GM23338 (cell line): Measurements from ENCODE around the gene RIC1. TPM values are rescaled to one million over a fixed set of nuclear protein-coding genes. Genes with fewer than 3 reads are reported as not detected.

Experiments used
- ATAC-seq: fragments of 200-7000 bp; cut with Tn5 transposase; 3 replicates; pipeline ENCODE4 v1.9.1; 2020
- DNase-seq: peaks from one replicate; pipeline ENCODE4 v3.0.0-alpha.2; 2015; ENCODE audit warnings: low spot score
- H2AFZ ChIP-seq: fragments of 200-600 bp; sonication (generic); 2 replicates; pipeline ENCODE4 v1.8.0; 2016; ENCODE audit warnings: antibody characterized with exemption, mild to moderate bottlenecking, moderate library complexity
- H3F3A ChIP-seq: fragments of 200-600 bp; sonication (generic); replicated peaks from 2 replicates; pipeline ENCODE4 v1.8.0; 2017; ENCODE audit warnings: antibody characterized with exemption, mixed run types, low read depth
- H3K27ac ChIP-seq: fragments of 200-600 bp; sonication (generic); 2 replicates; pipeline ENCODE4 v1.6.1; 2016; ENCODE audit warnings: low read depth
- H3K27me3 ChIP-seq: fragments of 200-600 bp; sonication (generic); 2 replicates; pipeline ENCODE4 v1.8.0; 2016; ENCODE audit warnings: mild to moderate bottlenecking, mixed run types, moderate library complexity; ENCODE audit not compliant: insufficient read depth
- H3K36me3 ChIP-seq: fragments of 200-600 bp; sonication (generic); 2 replicates; pipeline ENCODE4 v1.8.0; 2016; ENCODE audit warnings: mild to moderate bottlenecking; ENCODE audit not compliant: insufficient read depth
- H3K4me1 ChIP-seq: fragments of 200-600 bp; sonication (generic); 2 replicates; pipeline ENCODE4 v1.8.0; 2016; ENCODE audit warnings: mild to moderate bottlenecking, moderate library complexity; ENCODE audit not compliant: insufficient read depth
- H3K4me2 ChIP-seq: fragments of 200-600 bp; sonication (generic); 2 replicates; pipeline ENCODE4 v1.7.1; 2017; ENCODE audit warnings: mixed run types
- H3K4me3 ChIP-seq: fragments of 200-600 bp; sonication (generic); 2 replicates; pipeline ENCODE4 v1.6.1; 2016; ENCODE audit warnings: mixed run types
- H3K79me2 ChIP-seq: fragments of 200-600 bp; sonication (generic); replicated peaks from 2 replicates; pipeline ENCODE4 v1.8.0; 2017; ENCODE audit warnings: mild to moderate bottlenecking; ENCODE audit not compliant: insufficient read depth
- H3K9me2 ChIP-seq: fragments of 200-600 bp; sonication (generic); 2 replicates; pipeline ENCODE4 v1.8.0; 2017; ENCODE audit not compliant: insufficient read depth
- H4K20me1 ChIP-seq: fragments of 200-600 bp; sonication (generic); replicated peaks from 2 replicates; pipeline ENCODE4 v1.8.0; 2017; ENCODE audit warnings: mild to moderate bottlenecking; ENCODE audit not compliant: insufficient read depth
- H3K27ac Mint-ChIP-seq: 2 replicates; pipeline ENCODE4 v1.8.0; 2020; ENCODE audit warnings: inconsistent platforms, mild to moderate bottlenecking, moderate library complexity, mixed read lengths
- H3K27me3 Mint-ChIP-seq: 3 replicates; pipeline ENCODE4 v1.8.0; 2022; ENCODE audit warnings: low read depth, mild to moderate bottlenecking, moderate library complexity, mixed read lengths, inconsistent platforms; ENCODE audit not compliant: insufficient read depth, poor library complexity
- H3K36me3 Mint-ChIP-seq: 3 replicates; pipeline ENCODE4 v1.8.0; 2021; ENCODE audit warnings: low read depth, mild to moderate bottlenecking, inconsistent platforms, moderate library complexity, mixed read lengths
- H3K4me1 Mint-ChIP-seq: 3 replicates; pipeline ENCODE4 v1.8.0; 2020; ENCODE audit warnings: mild to moderate bottlenecking, inconsistent platforms, mixed read lengths
- H3K4me3 Mint-ChIP-seq: 3 replicates; pipeline ENCODE4 v1.8.0; 2021; ENCODE audit warnings: moderate library complexity, mild to moderate bottlenecking, inconsistent platforms, mixed read lengths
- H3K9me3 Mint-ChIP-seq: 3 replicates; pipeline ENCODE4 v1.8.0; 2020; ENCODE audit warnings: moderate library complexity, mild to moderate bottlenecking, inconsistent platforms, mixed read lengths
- CREB1 ChIP-seq: fragments of 250-450 bp; sonication (Bioruptor Pico); IDR thresholded peaks from 2 replicates; pipeline ENCODE4 v1.5.0; 2020; ENCODE audit warnings: low read depth, mild to moderate bottlenecking, moderate library complexity
- CTCF ChIP-seq, 2 experiments: fragments of 200-600 bp in 1 of 2; sonication (generic) in 1 of 2; conservative IDR thresholded peaks; 2 replicates each; pipeline versions ENCODE4 v1.5.1 to v1.6.1; 2016 to 2017; ENCODE audit warnings: antibody characterized with exemption in 2 of 2, low read depth in 2 of 2, mild to moderate bottlenecking in 2 of 2, moderate library complexity in 1 of 2
- ETS1 ChIP-seq: IDR thresholded peaks from 2 replicates; pipeline ENCODE4 v1.6.1; 2016; ENCODE audit warnings: antibody characterized with exemption
- EZH2 ChIP-seq: fragments of 200-600 bp; sonication (generic); IDR thresholded peaks from one replicate; pipeline ENCODE4 v1.8.0; 2017; ENCODE audit warnings: antibody characterized with exemption, mild to moderate bottlenecking, low read depth; ENCODE audit not compliant: unreplicated experiment
- EZH2phosphoT487 ChIP-seq: fragments of 200-600 bp; sonication (generic); IDR thresholded peaks from one replicate; pipeline ENCODE4 v1.8.1; 2018; ENCODE audit warnings: antibody characterized with exemption; ENCODE audit not compliant: unreplicated experiment
- NANOG ChIP-seq: IDR thresholded peaks from 2 replicates; pipeline ENCODE4 v1.6.1; 2016; ENCODE audit warnings: antibody characterized with exemption, borderline replicate concordance
- POLR2AphosphoS5 ChIP-seq: IDR thresholded peaks from 2 replicates; pipeline ENCODE4 v1.6.1; 2016; ENCODE audit warnings: antibody characterized with exemption, low read depth
- REST ChIP-seq: IDR thresholded peaks from one replicate; pipeline ENCODE4 v1.6.1; 2018; ENCODE audit warnings: antibody characterized with exemption; ENCODE audit not compliant: unreplicated experiment
- STAT1 ChIP-seq: IDR thresholded peaks from one replicate; pipeline ENCODE4 v1.6.1; 2016; ENCODE audit warnings: antibody characterized with exemption; ENCODE audit not compliant: unreplicated experiment
- ZNF114 ChIP-seq: fragments of 250-450 bp; sonication (Bioruptor Pico); IDR thresholded peaks from 2 replicates; pipeline ENCODE4 v1.5.0; 2020; ENCODE audit warnings: mild to moderate bottlenecking, moderate library complexity
- ZNF331 ChIP-seq: fragments of 250-450 bp; sonication (Bioruptor Pico); IDR thresholded peaks from 2 replicates; pipeline ENCODE4 v1.5.0; 2020; ENCODE audit warnings: low read depth, mild to moderate bottlenecking, moderate library complexity
- polyA plus RNA-seq: library from polyadenylated mRNA; unstranded; fragments of >200 nt; fragmentation: Nextera tagmentation; extraction: Ambion mirVana; gene quantifications from 2 replicates; pipeline ENCODE4 v1.2.1, GENCODE V29; 2016
- total RNA-seq: library from RNA; depleted of rRNA; stranded (reverse); fragments of >200 nt; shearing (Covaris generic); gene quantifications from 2 replicates; pipeline ENCODE4 v1.2.3, GENCODE V29; 2014
- TF ChIP-seq, protein P1 (sequence below): fragments of 250-450 bp; sonication (Bioruptor Pico); IDR thresholded peaks from 2 replicates; pipeline ENCODE4 v1.5.0; 2020; ENCODE audit warnings: mild to moderate bottlenecking, moderate library complexity

The RIC1 gene
- total and polyA plus RNA-seq, 2 experiments from 2014 or later = 7.8 to 34.9 TPM

- Histone ChIP-seq H3K4me2 (no peak overlapping the region), H3K9me2 (no peaks in the 10 kb centered on the region), H2AFZ (no peak overlapping the region), H3F3A (no peaks in the 10 kb centered on the region), H3K27me3 (no peaks in the 10 kb centered on the region), H3K36me3 (no peaks in the 10 kb centered on the region), H3K4me3 (no peak overlapping the region), H3K79me2 (peaks cover 99% of the 10 kb centered on the region), H3K27ac (no peak overlapping the region), H4K20me1 (0 out of 2 replicates have a peak, but pooled peaks cover 4% of the 10 kb centered on the region), H3K4me1 (no peaks in the 10 kb centered on the region; the same call in 1 of the 2 replicates)
- Mint-ChIP-seq H3K9me3 (no peaks in the 10 kb centered on the region), H3K36me3 (peaks cover 4% of the 10 kb centered on the region; the same call in 1 of the 3 replicates), H3K27ac (no peak overlapping the region), H3K4me1 (no peaks in the 10 kb centered on the region; the same call in 2 of the 3 replicates), H3K4me3 (no peak overlapping the region), H3K27me3 (no peaks in the 10 kb centered on the region)
- TF ChIP-seq REST = no peak
- TF ChIP-seq, protein P1, sequence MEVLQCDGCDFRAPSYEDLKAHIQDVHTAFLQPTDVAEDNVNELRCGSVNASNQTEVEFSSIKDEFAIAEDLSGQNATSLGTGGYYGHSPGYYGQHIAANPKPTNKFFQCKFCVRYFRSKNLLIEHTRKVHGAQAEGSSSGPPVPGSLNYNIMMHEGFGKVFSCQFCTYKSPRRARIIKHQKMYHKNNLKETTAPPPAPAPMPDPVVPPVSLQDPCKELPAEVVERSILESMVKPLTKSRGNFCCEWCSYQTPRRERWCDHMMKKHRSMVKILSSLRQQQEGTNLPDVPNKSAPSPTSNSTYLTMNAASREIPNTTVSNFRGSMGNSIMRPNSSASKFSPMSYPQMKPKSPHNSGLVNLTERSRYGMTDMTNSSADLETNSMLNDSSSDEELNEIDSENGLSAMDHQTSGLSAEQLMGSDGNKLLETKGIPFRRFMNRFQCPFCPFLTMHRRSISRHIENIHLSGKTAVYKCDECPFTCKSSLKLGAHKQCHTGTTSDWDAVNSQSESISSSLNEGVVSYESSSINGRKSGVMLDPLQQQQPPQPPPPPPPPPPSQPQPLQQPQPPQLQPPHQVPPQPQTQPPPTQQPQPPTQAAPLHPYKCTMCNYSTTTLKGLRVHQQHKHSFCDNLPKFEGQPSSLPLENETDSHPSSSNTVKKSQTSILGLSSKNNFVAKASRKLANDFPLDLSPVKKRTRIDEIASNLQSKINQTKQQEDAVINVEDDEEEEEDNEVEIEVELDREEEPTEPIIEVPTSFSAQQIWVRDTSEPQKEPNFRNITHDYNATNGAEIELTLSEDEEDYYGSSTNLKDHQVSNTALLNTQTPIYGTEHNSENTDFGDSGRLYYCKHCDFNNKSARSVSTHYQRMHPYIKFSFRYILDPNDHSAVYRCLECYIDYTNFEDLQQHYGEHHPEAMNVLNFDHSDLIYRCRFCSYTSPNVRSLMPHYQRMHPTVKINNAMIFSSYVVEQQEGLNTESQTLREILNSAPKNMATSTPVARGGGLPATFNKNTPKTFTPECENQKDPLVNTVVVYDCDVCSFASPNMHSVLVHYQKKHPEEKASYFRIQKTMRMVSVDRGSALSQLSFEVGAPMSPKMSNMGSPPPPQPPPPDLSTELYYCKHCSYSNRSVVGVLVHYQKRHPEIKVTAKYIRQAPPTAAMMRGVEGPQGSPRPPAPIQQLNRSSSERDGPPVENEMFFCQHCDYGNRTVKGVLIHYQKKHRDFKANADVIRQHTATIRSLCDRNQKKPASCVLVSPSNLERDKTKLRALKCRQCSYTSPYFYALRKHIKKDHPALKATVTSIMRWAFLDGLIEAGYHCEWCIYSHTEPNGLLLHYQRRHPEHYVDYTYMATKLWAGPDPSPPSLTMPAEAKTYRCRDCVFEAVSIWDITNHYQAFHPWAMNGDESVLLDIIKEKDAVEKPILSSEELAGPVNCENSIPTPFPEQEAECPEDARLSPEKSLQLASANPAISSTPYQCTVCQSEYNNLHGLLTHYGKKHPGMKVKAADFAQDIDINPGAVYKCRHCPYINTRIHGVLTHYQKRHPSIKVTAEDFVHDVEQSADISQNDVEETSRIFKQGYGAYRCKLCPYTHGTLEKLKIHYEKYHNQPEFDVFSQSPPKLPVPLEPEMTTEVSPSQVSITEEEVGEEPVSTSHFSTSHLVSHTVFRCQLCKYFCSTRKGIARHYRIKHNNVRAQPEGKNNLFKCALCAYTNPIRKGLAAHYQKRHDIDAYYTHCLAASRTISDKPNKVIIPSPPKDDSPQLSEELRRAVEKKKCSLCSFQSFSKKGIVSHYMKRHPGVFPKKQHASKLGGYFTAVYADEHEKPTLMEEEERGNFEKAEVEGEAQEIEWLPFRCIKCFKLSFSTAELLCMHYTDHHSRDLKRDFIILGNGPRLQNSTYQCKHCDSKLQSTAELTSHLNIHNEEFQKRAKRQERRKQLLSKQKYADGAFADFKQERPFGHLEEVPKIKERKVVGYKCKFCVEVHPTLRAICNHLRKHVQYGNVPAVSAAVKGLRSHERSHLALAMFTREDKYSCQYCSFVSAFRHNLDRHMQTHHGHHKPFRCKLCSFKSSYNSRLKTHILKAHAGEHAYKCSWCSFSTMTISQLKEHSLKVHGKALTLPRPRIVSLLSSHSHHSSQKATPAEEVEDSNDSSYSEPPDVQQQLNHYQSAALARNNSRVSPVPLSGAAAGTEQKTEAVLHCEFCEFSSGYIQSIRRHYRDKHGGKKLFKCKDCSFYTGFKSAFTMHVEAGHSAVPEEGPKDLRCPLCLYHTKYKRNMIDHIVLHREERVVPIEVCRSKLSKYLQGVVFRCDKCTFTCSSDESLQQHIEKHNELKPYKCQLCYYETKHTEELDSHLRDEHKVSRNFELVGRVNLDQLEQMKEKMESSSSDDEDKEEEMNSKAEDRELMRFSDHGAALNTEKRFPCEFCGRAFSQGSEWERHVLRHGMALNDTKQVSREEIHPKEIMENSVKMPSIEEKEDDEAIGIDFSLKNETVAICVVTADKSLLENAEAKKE (CRISPR knock-in tag) = no peak
- no peak for TF ChIP-seq EZH2phosphoT487
- TF ChIP-seq CREB1 (CRISPR knock-in tag) = no peak
- TF ChIP-seq CTCF (conservative IDR thresholded peaks at IDR 0.05; ENCODE audit: low read depth in 2 of 2) = no peak
- TF ChIP-seq EZH2 = no peak
- TF ChIP-seq ZNF331 (CRISPR knock-in tag) = no peak
- TF ChIP-seq NANOG = no peak
- no peak for TF ChIP-seq STAT1
- no peak for TF ChIP-seq ZNF114 (CRISPR knock-in tag)
- no peak for TF ChIP-seq ETS1
- no peak for TF ChIP-seq POLR2AphosphoS5
- ATAC-seq (no peak), DNase-seq (no peak)
Observed at GRCh38 chr9:5643005-5643624, 14.2 kb downstream of the RIC1 start.
